ENCODE results near the gene GRID2. TPM values are rescaled to one million over a fixed set of nuclear protein-coding genes. Genes with fewer than 3 reads are reported as not detected.

The GRID2 gene
- total RNA-seq, 1 donor from 2014 or later: 0.05 TPM

- DNase-seq (ENCODE audit: low spot score): no peak
Observed at GRCh38 chr4:92953462-92953861, 649.7 kb downstream of the GRID2 start.

- DNase-seq (ENCODE audit: low spot score): no peak
Observed at GRCh38 chr4:92961881-92962280, 658.1 kb downstream of the GRID2 start.

DNA sequence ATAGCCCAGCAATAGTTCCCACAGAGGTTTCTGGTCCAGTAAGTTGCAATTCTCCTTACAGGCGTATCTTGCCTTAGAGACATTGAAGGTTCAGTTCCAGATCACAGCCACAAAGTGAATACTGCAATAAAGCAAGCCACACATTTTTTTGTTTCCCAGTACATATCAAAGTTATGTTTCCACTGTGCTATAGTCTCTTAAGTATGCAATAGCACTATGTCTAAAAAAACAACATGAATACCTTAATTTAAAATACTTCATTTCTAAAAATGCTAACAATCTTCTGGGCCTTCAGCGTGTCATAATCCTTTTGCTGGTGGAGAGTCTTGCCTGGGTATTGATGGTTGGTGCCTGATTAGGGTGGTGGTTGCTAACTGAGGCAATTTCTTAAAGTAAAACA is 659.1 kb downstream of the GRID2 start:
- DNase-seq (ENCODE audit: low spot score): no peak

DNA sequence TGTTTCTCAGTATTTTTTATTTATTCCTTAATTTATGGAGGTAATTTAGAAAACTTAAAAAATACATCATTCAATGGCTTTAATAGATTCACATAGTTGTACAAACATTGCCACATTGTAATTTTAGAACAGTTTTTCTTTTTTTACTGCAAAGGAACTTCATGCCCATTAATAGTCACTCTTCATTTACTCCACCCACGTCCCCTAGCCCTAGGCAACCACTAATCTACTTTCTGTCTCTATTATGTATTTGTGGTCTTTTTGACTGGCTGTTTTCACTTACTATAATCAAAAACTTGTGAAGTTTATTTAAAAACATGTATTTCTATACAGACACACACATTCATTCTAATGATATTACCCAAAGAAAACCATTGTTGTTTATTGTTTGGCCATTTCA is 664.8 kb downstream of the GRID2 start:
- no peak for DNase-seq (ENCODE audit: low spot score)

DNA sequence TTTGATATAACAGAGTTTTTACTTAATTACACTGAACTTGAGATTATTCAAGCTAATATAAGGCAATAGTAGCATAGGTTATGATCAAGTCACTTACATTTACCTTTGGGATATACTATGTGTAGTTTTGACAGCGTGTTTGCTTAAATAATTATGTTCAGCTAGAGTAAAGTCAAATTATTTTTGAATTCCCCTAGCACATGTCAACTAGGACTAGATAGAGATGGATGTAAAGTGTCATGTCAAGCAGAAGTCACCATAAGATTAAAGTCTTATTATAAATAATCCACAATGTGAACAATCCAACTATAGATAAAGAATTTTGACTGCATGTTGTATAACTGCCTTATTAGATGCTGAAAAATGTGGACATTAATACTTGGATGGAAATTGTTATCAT is 665.2 kb downstream of the GRID2 start:
- no peak for DNase-seq (ENCODE audit: low spot score)

DNA sequence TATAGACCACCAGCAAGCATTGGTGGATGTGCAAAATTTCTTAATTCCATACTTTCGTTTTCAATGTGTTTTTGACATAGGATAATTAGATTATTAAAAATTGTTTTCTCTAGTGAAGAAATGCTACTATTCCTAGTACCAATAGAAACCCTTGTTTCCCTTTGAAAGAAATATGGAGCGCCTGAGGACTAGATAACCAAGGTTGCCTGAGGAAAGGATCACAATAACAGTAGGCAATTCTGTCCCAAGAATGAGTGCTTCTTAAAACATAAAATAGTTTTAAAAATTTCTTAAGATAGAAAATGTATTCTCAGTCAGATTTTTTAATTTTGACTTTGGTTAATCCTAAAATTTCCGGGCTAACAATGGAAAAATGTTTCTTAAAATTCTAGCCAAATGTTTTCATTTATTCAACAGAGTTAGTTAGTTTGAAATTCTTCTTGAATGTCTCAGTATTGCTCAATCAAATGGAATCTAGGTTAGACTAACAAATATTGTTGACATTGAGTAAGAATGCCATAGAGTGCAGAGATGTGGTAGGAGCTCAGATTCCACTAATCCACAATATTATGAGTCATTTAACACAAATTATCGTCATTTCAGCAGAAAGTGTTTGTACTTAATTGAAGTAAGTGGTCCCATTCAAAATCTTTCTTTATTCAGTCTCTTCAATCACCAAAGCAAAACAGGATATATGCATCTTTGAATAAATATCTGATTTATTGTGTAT is 666.0 kb downstream of the GRID2 start:
- DNase-seq (ENCODE audit: low spot score): no peak

- no peak for DNase-seq (ENCODE audit: low spot score)
Observed at GRCh38 chr4:92970996-92971395, 667.2 kb downstream of the GRID2 start.

DNA sequence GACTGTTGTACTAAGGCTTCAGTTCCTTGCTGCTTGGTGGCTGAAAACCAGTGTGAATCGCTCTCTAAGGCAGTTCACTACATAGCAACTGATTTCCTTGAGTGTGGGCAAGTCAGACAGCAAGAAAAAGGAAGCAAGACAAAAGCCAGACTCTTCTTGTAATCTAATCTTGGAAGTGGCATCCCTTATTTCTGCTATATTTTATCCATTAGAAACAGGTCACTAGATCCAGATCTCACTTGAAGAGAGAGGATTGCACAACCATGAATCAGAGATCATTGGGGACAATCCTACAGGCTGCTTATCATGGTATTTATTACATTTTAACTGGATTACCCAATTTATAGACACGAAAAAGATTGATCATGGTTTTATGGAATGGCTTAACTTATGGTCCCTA is 684.5 kb downstream of the GRID2 start:
- DNase-seq (ENCODE audit: low spot score): no peak

DNA sequence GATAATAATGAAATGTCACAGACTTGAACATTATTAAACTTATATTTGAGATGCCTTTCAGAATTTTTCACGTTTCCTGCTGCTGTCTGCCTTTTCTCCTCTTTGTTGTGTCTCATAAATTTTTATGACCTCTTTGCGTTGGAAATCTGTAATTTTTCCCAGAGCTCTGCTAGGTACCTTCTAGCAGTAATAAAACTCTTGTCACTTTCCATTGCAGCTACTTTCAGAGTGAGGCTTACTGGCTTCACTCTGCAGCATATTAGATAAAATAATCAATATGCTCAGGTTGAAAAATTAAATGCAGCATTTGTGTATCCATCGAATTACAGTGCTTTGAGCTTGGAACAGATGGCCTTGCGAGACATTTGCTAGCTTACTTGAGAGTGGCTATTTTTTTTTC is 689.0 kb downstream of the GRID2 start:
- no peak for DNase-seq (ENCODE audit: low spot score)

- DNase-seq (ENCODE audit: low spot score): no peak
Observed at GRCh38 chr4:92994727-92995126, 691.0 kb downstream of the GRID2 start.

GRCh38 chr4:92996533-92996932 is 692.8 kb downstream of the GRID2 start:
- DNase-seq (ENCODE audit: low spot score): no peak

- no peak for DNase-seq (ENCODE audit: low spot score)
Observed at GRCh38 chr4:93000910-93001309, 697.1 kb downstream of the GRID2 start.

DNA sequence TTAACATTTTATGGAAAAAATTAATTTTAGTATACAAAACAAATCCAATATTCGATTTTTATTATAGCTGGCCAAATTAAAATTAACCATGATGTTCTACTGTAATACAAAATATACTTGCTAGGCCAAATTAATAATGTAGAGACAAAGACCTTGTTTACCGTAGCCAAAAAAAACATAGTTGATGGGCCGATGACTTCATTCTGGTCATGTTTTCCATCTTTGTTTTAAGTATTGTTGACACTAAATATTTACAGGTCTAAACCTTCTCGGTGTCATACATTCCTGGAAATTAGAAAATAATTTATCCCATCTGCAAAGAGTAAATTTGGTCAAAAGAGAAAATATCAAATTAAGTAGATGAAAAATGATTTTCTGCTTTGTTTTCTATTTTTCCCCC is 698.5 kb downstream of the GRID2 start:
- no peak for DNase-seq (ENCODE audit: low spot score)

- no peak for DNase-seq (ENCODE audit: low spot score)
Observed at GRCh38 chr4:93016350-93016749, 712.6 kb downstream of the GRID2 start.

GRCh38 chr4:93018243-93018642 is 714.5 kb downstream of the GRID2 start:
- no peak for DNase-seq (ENCODE audit: low spot score)

- DNase-seq (ENCODE audit: low spot score): no peak
Observed at GRCh38 chr4:93018806-93019205, 715.0 kb downstream of the GRID2 start.

- DNase-seq (ENCODE audit: low spot score): no peak
Observed at GRCh38 chr4:93029769-93030168, 726.0 kb downstream of the GRID2 start.

DNA sequence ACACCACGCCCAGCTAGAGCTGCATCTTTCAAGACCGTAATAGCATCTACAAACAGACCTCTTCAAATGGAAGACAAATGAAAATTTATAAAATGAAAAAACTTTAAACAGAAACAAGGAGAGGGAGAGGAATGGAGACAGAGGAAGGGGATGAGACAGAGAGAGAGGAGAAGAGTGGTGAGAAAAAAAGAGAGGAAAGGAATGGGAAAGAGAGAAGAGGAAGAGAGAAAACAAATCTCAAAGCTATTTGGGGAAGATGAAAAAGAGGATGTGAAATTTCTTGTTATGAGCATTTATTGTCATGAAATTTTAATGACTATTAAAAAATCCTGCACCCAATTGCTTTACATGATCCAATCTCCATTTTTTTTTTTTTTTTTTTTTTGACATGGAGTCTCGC is 726.9 kb downstream of the GRID2 start:
- no peak for DNase-seq (ENCODE audit: low spot score)

GRCh38 chr4:93031431-93032098 is 727.8 kb downstream of the GRID2 start:
- no peak for DNase-seq (ENCODE audit: low spot score)

GRCh38 chr4:93042746-93043145 is 739.0 kb downstream of the GRID2 start:
- DNase-seq (ENCODE audit: low spot score): no peak

GRCh38 chr4:93053140-93053539 is 749.4 kb downstream of the GRID2 start:
- no peak for DNase-seq (ENCODE audit: low spot score)

DNA sequence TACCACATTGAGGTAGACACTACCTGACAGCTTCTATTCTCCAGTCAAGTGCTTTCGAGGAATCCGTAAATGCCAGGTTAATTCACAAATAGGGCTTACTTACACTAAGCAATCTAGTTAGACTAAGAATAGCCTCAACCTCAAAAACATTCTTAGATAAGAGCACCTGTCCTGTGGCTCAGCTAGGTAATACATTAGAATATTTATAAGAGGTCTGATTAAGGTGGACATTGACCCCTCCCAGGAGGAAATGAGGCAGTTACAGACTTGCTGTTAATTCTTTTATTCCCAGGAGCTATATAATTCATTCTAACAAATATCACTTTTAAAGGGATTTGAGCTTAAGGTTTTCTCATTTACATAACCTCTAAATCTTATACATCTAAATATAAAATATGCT is 758.1 kb downstream of the GRID2 start:
- DNase-seq (ENCODE audit: low spot score): no peak

- DNase-seq (ENCODE audit: low spot score): no peak
Observed at GRCh38 chr4:93063325-93063724, 759.6 kb downstream of the GRID2 start.

GRCh38 chr4:93065790-93066189 is 762.0 kb downstream of the GRID2 start:
- DNase-seq (ENCODE audit: low spot score): no peak

Data from ureter (tissue), 1 donor.